T-helper 1 cell treated with Interleukin-12 subunit alpha and Interleukin-12 subunit beta and Interleukin-4 antibody, amounts not matched to agents 30 μg/mL and 1 μg/mL, for 36 hours (primary cell): Measurements from ENCODE around the gene LCE3A.
"Not testable (repeated sequence)": the region's sequence is repeated elsewhere in the genome, so short reads cannot be mapped to it uniquely, and the experiment has no call there.

Experiments used
- H3K27ac Mint-ChIP-seq: one replicate; pipeline ENCODE4 v1.8.0; 2021; ENCODE audit warnings: mild to moderate bottlenecking, mixed read lengths
- H3K27me3 Mint-ChIP-seq: one replicate; pipeline ENCODE4 v1.8.0; 2021; ENCODE audit warnings: low read depth, mixed read lengths
- H3K36me3 Mint-ChIP-seq: one replicate; pipeline ENCODE4 v1.8.0; 2021; ENCODE audit warnings: low read depth, mixed read lengths
- H3K4me1 Mint-ChIP-seq: one replicate; pipeline ENCODE4 v1.8.0; 2021; ENCODE audit warnings: low read depth, mixed read lengths
- H3K4me3 Mint-ChIP-seq: one replicate; pipeline ENCODE4 v1.8.0; 2021; ENCODE audit warnings: mild to moderate bottlenecking, moderate library complexity, mixed read lengths
- H3K9me3 Mint-ChIP-seq: one replicate; pipeline ENCODE4 v1.8.0; 2021; ENCODE audit warnings: mixed read lengths

The LCE3A gene

GRCh38 chr1:152613511-152613910 is 9.4 kb downstream of the LCE3A start, which contains the start of gene LCE3B:
TSS of gene LCE3B (plus strand) at chr1:152613811. CDS start at chr1:152613811, 0 bp downstream.
- H3K36me3 Mint-ChIP-seq = no peaks in the 10 kb centered on the region
- H3K27ac Mint-ChIP-seq = no peak within 1 kb of the TSS
- H3K4me3 Mint-ChIP-seq = no peak within 1 kb of the TSS
- H3K27me3 Mint-ChIP-seq = no peaks in the 10 kb centered on the region
- H3K4me1 Mint-ChIP-seq = no peaks in the 10 kb centered on the region
- H3K9me3 Mint-ChIP-seq = peaks cover 3% of the 10 kb centered on the region

GRCh38 chr1:152599934-152600333 is 23.0 kb downstream of the LCE3A start, which contains the start of gene LCE3C:
TSS of gene LCE3C (plus strand) at chr1:152600234. CDS start at chr1:152600732, 498 bp downstream.
- no peaks in the 10 kb centered on the region for H3K36me3 Mint-ChIP-seq
- no peaks in the 10 kb centered on the region for H3K9me3 Mint-ChIP-seq
- no peak within 1 kb of the TSS for H3K27ac Mint-ChIP-seq
- no peaks in the 10 kb centered on the region for H3K4me1 Mint-ChIP-seq
- no peak within 1 kb of the TSS for H3K4me3 Mint-ChIP-seq
- no peaks in the 10 kb centered on the region for H3K27me3 Mint-ChIP-seq

- Mint-ChIP-seq H3K27me3 (no peaks in the 10 kb centered on the region), H3K4me1 (no peaks in the 10 kb centered on the region), H3K36me3 (no peaks in the 10 kb centered on the region), H3K27ac (no peak overlapping the region), H3K4me3 (no peak overlapping the region), H3K9me3 (no peaks in the 10 kb centered on the region)
Observed at GRCh38 chr1:152596986-152597385, 25.9 kb downstream of the LCE3A start.

- H3K4me3 Mint-ChIP-seq = no peak overlapping the region
- no peak overlapping the region for H3K27ac Mint-ChIP-seq
- H3K4me1 Mint-ChIP-seq = no peaks in the 10 kb centered on the region
- no peaks in the 10 kb centered on the region for H3K36me3 Mint-ChIP-seq
- H3K9me3 Mint-ChIP-seq = no peaks in the 10 kb centered on the region
- no peaks in the 10 kb centered on the region for H3K27me3 Mint-ChIP-seq
Observed at GRCh38 chr1:152585586-152585985, 37.3 kb downstream of the LCE3A start.

GRCh38 chr1:152582647-152583046 is 40.3 kb downstream of the LCE3A start:
- no peak overlapping the region for H3K4me3 Mint-ChIP-seq
- H3K4me1 Mint-ChIP-seq = no peaks in the 10 kb centered on the region
- H3K27me3 Mint-ChIP-seq = no peaks in the 10 kb centered on the region
- H3K27ac Mint-ChIP-seq = no peak overlapping the region
- H3K36me3 Mint-ChIP-seq = no peaks in the 10 kb centered on the region
- no peaks in the 10 kb centered on the region for H3K9me3 Mint-ChIP-seq

- Mint-ChIP-seq H3K4me3 (no peak within 1 kb of the TSS), H3K4me1 (no peaks in the 10 kb centered on the region), H3K36me3 (no peaks in the 10 kb centered on the region), H3K9me3 (no peaks in the 10 kb centered on the region), H3K27me3 (no peaks in the 10 kb centered on the region), H3K27ac (no peak within 1 kb of the TSS)
Observed at GRCh38 chr1:152580433-152580832, 42.5 kb downstream of the LCE3A start, which contains the start of gene LCE3D. TSS of gene LCE3D (minus strand) at chr1:152580516. CDS start at chr1:152579936, 580 bp downstream.

- not testable (repeated sequence) for H3K27me3 Mint-ChIP-seq, H3K4me1 Mint-ChIP-seq, H3K27ac Mint-ChIP-seq, H3K9me3 Mint-ChIP-seq, H3K4me3 Mint-ChIP-seq, H3K36me3 Mint-ChIP-seq
Observed at GRCh38 chr1:152579526-152579925, 43.4 kb downstream of the LCE3A start.

- H3K4me1 Mint-ChIP-seq = no peaks in the 10 kb centered on the region
- H3K36me3 Mint-ChIP-seq = no peaks in the 10 kb centered on the region
- H3K4me3 Mint-ChIP-seq = no peak overlapping the region
- no peak overlapping the region for H3K27ac Mint-ChIP-seq
- H3K9me3 Mint-ChIP-seq = no peaks in the 10 kb centered on the region
- H3K27me3 Mint-ChIP-seq = peaks cover 8% of the 10 kb centered on the region
Observed at GRCh38 chr1:152577168-152577567, 45.7 kb downstream of the LCE3A start.
